HG03439 (cell line): ENCODE data around the gene CCR5AS.
"Not testable (repeated sequence)": the region's sequence is repeated elsewhere in the genome, so short reads cannot be mapped to it uniquely, and the experiment has no call there.

Experiments
- ATAC-seq: cut with Tn5 transposase; IDR thresholded peaks from one replicate; pipeline ENCODE4 v1.9.1; 2021; ENCODE audit warnings: mild to moderate bottlenecking, moderate library complexity; ENCODE audit not compliant: unreplicated experiment

The CCR5AS gene

GRCh38 chr3:46406788-46407611, at the start of gene CCR5AS, which contains the start of gene CCRL2:
CCR5AS (minus strand) TSS chr3:46407066.
CCRL2 (plus strand) TSS chr3:46407259; CDS start chr3:46408080, 821 bp downstream.
- ATAC-seq: no peak

DNA sequence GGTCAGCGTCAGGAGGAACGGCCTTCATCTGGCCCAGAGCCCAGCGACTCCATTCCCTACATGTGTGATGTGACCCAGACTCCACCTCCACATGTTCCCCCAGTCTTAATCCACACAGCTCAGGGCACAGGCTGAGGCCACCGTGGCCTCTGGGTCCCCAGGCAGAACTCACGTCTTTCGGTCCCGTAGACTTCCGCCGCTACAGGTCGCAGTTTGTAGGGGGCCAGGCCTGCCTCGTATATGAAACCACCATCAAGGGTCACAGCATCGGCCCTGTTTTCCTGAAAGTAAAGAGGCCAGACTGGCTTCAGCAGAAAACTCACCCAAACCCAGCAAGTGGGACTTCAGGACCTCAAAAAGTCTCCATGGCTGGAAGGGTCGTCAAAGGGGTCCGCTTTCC, 49.3 kb upstream of the CCR5AS start:
- no peak for ATAC-seq

DNA sequence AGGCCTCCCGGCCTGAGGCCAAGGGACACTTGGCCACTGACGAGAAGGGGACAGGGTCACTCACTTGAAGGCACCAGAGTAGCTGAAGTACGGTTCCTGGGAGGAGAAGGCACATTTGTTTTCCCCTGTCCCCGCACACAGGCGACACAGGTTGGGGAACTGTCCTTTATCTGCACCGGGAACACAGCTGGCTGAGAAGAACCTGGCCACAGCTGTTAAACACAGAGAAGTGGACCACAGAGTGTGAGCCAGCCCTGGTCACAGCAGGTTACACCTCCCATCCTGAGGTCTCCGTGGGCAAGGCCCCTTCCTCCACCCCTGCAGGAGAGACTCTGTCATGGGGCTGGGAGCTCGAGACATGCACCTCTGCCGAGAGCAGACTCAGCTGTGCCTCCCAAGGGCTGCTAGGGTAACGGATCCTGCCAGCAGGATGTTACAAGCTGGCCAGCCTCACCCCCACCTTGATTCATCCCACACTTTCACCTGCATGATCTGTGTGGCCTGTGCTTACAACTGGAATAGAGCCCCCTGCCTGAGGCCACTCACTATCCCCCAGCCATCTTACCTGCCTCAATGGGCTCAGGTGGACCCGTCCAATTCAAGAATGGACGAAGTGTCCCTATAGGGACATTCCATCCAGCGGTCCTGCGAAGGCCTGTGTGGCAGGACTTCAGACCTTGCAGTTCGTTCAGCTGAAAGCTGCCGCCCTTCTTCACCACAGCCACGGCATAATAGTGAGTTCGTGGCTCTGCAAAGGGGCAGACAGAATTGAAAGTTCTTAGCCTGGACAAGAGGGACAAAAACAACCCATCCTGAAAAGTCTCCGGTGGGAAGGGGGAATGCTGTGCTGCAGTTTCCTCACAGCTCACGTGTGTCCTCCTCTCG, 48.6 kb upstream of the CCR5AS start:
- ATAC-seq: no peak

GRCh38 chr3:46454606-46455005, 47.7 kb upstream of the CCR5AS start:
- no peak for ATAC-seq

DNA sequence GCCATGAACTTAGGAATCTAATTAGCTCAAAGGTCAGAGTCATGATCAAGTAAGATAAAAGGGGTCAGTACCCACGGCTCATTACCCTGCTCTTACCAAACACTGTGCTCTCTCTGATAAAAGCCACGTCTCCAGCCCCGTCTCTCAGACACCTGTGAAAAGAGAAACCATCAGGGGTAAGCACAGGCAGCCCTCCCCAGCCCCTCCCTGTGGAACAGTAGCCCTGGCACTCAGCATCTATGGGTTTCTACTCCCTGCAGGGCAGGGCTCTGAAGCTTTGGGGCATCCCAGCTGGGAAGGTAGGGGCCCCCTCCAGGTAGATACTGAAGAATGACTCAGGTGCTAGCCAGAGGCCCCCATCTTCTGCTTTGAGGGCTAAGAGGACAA, 47.3 kb upstream of the CCR5AS start:
- ATAC-seq: no peak

DNA sequence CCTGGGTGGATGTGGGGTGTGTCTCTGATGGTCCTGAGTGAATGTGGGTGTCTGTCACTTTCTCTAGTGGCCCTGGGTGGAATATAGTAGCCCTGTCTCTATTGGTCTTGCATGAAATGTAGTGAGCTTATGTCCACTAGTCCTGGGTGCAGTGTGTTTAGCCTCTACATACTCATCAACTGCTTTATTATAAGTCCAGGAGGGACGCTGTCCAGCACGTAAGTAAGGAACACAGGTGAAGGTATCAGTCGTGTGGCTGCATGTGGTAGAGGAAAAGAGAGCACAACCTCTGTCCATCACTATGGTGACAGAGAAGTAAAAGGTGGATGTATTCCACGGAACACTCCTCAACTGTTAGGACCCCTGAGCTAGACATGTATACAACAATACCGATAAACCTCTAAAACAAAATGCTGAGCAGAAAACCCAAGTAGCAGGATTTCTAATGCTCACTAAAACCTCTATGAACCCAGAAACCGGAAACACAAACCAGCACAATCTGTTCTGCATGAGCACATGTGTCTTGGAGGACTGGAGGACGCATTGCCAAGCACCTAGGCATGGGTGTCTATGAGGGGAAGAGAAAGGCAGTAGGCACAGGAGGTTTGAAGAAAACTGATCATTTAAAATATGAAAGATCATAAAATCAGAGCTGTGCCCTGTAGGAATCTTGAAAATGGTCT, 46.8 kb upstream of the CCR5AS start:
- ATAC-seq: no peak

- ATAC-seq: no peak
These were observed 43.1 kb upstream of the CCR5AS start for GRCh38 chr3:46449755-46450552.

- no peak for ATAC-seq
These were observed 41.9 kb upstream of the CCR5AS start for GRCh38 chr3:46448721-46449120.

- ATAC-seq: no peak
These were observed 40.5 kb upstream of the CCR5AS start for GRCh38 chr3:46447228-46447985.

GRCh38 chr3:46442576-46443530, 36.0 kb upstream of the CCR5AS start:
- no peak for ATAC-seq

GRCh38 chr3:46440531-46441294, 33.8 kb upstream of the CCR5AS start:
- no peak for ATAC-seq

DNA sequence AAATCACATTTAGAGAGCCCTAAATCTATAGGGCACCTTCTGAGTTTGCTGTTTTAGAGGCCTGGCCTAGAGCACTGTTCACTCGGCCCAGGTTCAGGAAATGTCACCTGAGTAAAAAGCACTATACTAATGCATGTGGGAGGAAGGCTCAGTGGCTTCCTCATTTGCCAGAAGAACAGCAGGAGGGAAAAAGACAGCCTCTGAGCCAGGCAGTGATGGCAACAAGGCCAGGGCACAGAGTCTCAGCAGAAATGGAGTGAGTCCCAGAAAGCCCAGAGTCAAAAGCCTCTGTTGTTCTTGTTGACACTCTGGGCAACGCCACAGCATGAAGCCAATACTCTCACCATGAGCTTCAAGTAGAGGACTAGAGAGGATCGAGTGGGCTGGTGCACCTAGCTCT, 32.0 kb upstream of the CCR5AS start:
- no peak for ATAC-seq

DNA sequence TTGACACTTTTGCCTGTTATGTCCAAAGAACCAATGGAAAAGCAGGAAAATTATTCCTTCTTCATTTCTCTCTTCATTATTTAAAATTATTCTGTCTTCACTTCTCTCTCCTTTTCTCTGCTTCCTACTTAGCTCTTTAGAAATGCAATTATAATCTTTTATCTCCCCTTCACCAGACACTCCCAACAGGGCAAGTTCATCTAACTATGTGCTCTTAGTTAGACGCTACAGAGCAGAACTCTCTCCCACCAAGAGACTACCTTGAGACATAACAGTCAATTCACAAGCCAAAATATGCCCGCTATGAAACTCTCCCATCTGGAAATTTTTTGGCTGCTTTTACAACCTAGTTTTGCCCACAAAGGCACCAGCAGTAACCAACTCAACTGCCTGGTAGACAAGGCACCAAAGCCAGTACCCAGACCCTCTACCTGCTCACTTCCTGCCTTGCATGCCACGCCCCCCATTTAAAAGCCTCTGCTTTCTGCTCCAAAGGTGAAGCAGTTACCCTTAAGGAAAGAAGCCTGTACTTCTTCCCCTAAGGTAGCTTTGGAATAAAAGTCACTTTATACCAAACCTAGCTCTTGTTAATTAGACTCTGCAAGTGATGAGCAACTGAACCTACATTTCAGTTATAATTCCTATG, 28.3 kb upstream of the CCR5AS start:
- ATAC-seq: no peak

- ATAC-seq: no peak
These were observed 27.0 kb upstream of the CCR5AS start for GRCh38 chr3:46433841-46434240.

GRCh38 chr3:46433118-46433517, 26.3 kb upstream of the CCR5AS start:
- not testable (repeated sequence) for ATAC-seq

GRCh38 chr3:46431905-46432304, 25.0 kb upstream of the CCR5AS start:
- not testable (repeated sequence) for ATAC-seq

DNA sequence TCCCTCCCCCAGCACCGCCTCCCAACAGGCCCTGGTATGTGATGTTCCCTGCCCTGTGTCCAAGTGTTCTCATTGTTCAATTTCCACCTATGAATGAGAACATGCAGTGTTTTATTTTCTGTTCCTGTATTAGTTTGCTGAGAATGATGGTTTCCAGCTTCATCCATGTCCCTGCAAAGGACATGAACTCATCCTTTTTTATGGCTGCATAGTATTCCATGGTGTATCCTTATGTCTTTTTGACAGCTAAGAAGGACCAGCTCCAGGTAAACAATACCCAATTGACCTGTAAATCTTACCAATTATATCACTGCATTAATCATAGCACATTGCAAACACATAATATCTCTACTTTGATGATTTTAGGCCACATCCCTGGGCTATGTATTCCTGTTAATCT, 24.0 kb upstream of the CCR5AS start:
- not testable (repeated sequence) for ATAC-seq
